NCI-H446 treated with DMSO at 0.1 percent for 48 hours (cell line): ENCODE data around the gene NEDD4L.
"Not testable (repeated sequence)": the region's sequence is repeated elsewhere in the genome, so short reads cannot be mapped to it uniquely, and the experiment has no call there.

Experiments
- DNase-seq: peaks from one replicate; lab custom pipeline; 2025; lab: John Stamatoyannopoulos, UW

The NEDD4L gene

GRCh38 chr18:58267493-58267892 lies 223.5 kb downstream of the NEDD4L start:
- no peak for DNase-seq

GRCh38 chr18:58268849-58269248 lies 224.8 kb downstream of the NEDD4L start:
- no peak for DNase-seq

GRCh38 chr18:58269931-58270330 lies 225.9 kb downstream of the NEDD4L start:
- DNase-seq, result no peak

- no peak for DNase-seq
Observed at GRCh38 chr18:58270396-58270795, 226.4 kb downstream of the NEDD4L start.

GRCh38 chr18:58271770-58272169 lies 227.7 kb downstream of the NEDD4L start:
- DNase-seq, result no peak

GRCh38 chr18:58272209-58272608 lies 228.2 kb downstream of the NEDD4L start:
- no peak for DNase-seq

GRCh38 chr18:58272779-58273435 lies 228.9 kb downstream of the NEDD4L start:
- no peak for DNase-seq

GRCh38 chr18:58275176-58275575 lies 231.2 kb downstream of the NEDD4L start:
- no peak for DNase-seq

- no peak for DNase-seq
Observed at GRCh38 chr18:58276789-58277739, 233.0 kb downstream of the NEDD4L start.

- no peak for DNase-seq
Observed at GRCh38 chr18:58279504-58280175, 235.6 kb downstream of the NEDD4L start.

GRCh38 chr18:58280191-58280590 lies 236.2 kb downstream of the NEDD4L start:
- no peak for DNase-seq

GRCh38 chr18:58282872-58283271 lies 238.8 kb downstream of the NEDD4L start:
- not testable (repeated sequence) for DNase-seq

GRCh38 chr18:58284699-58285448 lies 240.8 kb downstream of the NEDD4L start:
- no peak for DNase-seq

- DNase-seq, result no peak
Observed at GRCh38 chr18:58285449-58286130, 241.6 kb downstream of the NEDD4L start.

- no peak for DNase-seq
Observed at GRCh38 chr18:58286632-58287352, 242.8 kb downstream of the NEDD4L start.

- no peak for DNase-seq
Observed at GRCh38 chr18:58287353-58288274, 243.6 kb downstream of the NEDD4L start.

GRCh38 chr18:58288921-58289797 lies 245.1 kb downstream of the NEDD4L start:
- no peak for DNase-seq

GRCh38 chr18:58290116-58290695 lies 246.2 kb downstream of the NEDD4L start:
- no peak for DNase-seq
